H1 (cell line): ENCODE data around the gene FGD4. TPM values are rescaled to one million over a fixed set of nuclear protein-coding genes. Genes with fewer than 3 reads are reported as not detected.

Experiments used
- ATF3 ChIP-seq: IDR thresholded peaks from 2 replicates; pipeline ENCODE4 v1.6.1; 2011; ENCODE audit warnings: low read depth, mild to moderate bottlenecking, low read length; ENCODE audit not compliant: insufficient read depth
- CBX5 ChIP-seq: fragments of 300-800, 300-1000 bp; sonication (generic); IDR thresholded peaks from 2 replicates; pipeline ENCODE4 v1.7.1; 2016; ENCODE audit warnings: antibody characterized with exemption, low read length, low read depth
- EP300 ChIP-seq, 2 experiments: IDR thresholded peaks; 1 replicate in 1 of 2; 2 replicates in 1 of 2; pipeline ENCODE4 v1.6.1; 2011 to 2012; ENCODE audit warnings: low read depth in 2 of 2, low read length in 2 of 2, mild to moderate bottlenecking in 2 of 2, borderline replicate concordance in 1 of 2, inconsistent platforms in 1 of 2, moderate library complexity in 1 of 2
- NRF1 ChIP-seq: IDR thresholded peaks from 2 replicates; pipeline ENCODE4 v1.6.1; 2011; ENCODE audit warnings: mild to moderate bottlenecking, low read depth, low read length, improper control_type of control experiment
- RAD21 ChIP-seq, 2 experiments: IDR thresholded peaks in 1 of 2; conservative IDR thresholded peaks in 1 of 2; 2 replicates each; pipeline ENCODE4 v1.6.1; 2011; ENCODE audit warnings: low read depth in 2 of 2, low read length in 2 of 2, improper control_type of control experiment in 1 of 2, inconsistent platforms in 1 of 2, mild to moderate bottlenecking in 1 of 2, moderate library complexity in 1 of 2
- SRF ChIP-seq: IDR thresholded peaks from 2 replicates; pipeline ENCODE4 v1.6.1; 2011; ENCODE audit warnings: mild to moderate bottlenecking, low read depth, low read length, moderate library complexity
- ZNF274 ChIP-seq: IDR thresholded peaks from 2 replicates; pipeline ENCODE4 v1.7.0; 2012; ENCODE audit warnings: low read length, borderline replicate concordance; ENCODE audit errors: extremely low read depth
- polyA plus RNA-seq, 7 experiments: library from polyadenylated mRNA; depleted of rRNA in 3 of 7; stranded (reverse) in 5 of 7; unstranded in 2 of 7; fragments of >200 nt in 5 of 7; fragments of 200-250 nt in 2 of 7; gene quantifications; 1 replicate in 5 of 7; 2 replicates in 1 of 7; 4 replicates in 1 of 7; pipeline versions ENCODE4 v1.2.1 to v1.2.3, GENCODE V29; 2011 to 2013; ENCODE audit warnings: missing spikeins in 2 of 7, mixed read lengths in 2 of 7
- total RNA-seq: library from RNA; stranded (reverse); fragmentation: NEBNext Ultra II Directional; extraction: Animal tissue kit (Norgen Biotek cat#: 25700); gene quantifications from 2 replicates; pipeline ENCODE4 v1.2.1, GENCODE V29; 2021

Gene FGD4
- total and polyA plus RNA-seq, 2 of the 8 experiments (the other 6 are each of a cell fraction or from before 2014, with no cell fraction given) = 8.5 to 48.2 TPM

GRCh38 chr12:32569259-32569658 lies 169.9 kb downstream of the FGD4 start (continued):
- TF ChIP-seq SRF (no peak), RAD21 (IDR thresholded peaks at IDR 0.05 in 1 of 2, conservative IDR thresholded peaks at IDR 0.05 in 1 of 2; ENCODE audit: low read depth in 2 of 2, low read length in 2 of 2) (no peak), CBX5 (no peak), ZNF274 (no peak), NRF1 (no peak), ATF3 (no peak), EP300 (IDR thresholded peaks at IDR 0.05; ENCODE audit: borderline replicate concordance in 1 of 2, low read depth in 2 of 2, low read length in 2 of 2) (no peak)
